IMR-90 (cell line): ENCODE results near the gene DNAH8. TPM values are rescaled to one million over a fixed set of nuclear protein-coding genes. Genes with fewer than 3 reads are reported as not detected.

ENCODE experiments used
- ATAC-seq: fragments of 200-7000 bp; cut with Tn5 transposase; 2 replicates; pipeline ENCODE4 v1.9.1; 2020; ENCODE audit warnings: low read depth, mild to moderate bottlenecking, moderate library complexity
- BruUV-seq: library from RNA; stranded (reverse); fragments of 400-500 nt; replicated peaks from 2 replicates; lab custom pipeline; 2021; lab: Mats Ljungman, UMichigan
- CTCF ChIA-PET: fragments of 300-600 bp; formaldehyde crosslinking; extraction: SDS; loops from one replicate; lab custom pipeline; 2021; ENCODE audit warnings: antibody characterized with exemption; lab: Yijun Ruan, JAX
- POLR2A ChIA-PET: fragments of 300-600 bp; sonication (Branson Sonifier 250); formaldehyde crosslinking; loops from one replicate; lab custom pipeline; 2022; ENCODE audit warnings: antibody characterized with exemption; ENCODE audit not compliant: unreplicated experiment; lab: Charles Lee
- DNase-seq: peaks from one replicate; pipeline ENCODE4 v3.0.0; 2013
- H2AFZ ChIP-seq: replicated peaks from 2 replicates; pipeline ENCODE3; 2013; ENCODE audit warnings: low read length, mild to moderate bottlenecking; ENCODE audit not compliant: poor library complexity
- H2AK5ac ChIP-seq: 2 replicates; pipeline ENCODE4 v1.6.1; 2013; ENCODE audit warnings: low read depth, low read length, inconsistent platforms
- H2AK9ac ChIP-seq: replicated peaks from 2 replicates; pipeline ENCODE3; 2013; ENCODE audit warnings: mild to moderate bottlenecking, low read depth, low read length, moderate library complexity; ENCODE audit not compliant: poor library complexity
- H2BK120ac ChIP-seq: 2 replicates; pipeline ENCODE4 v1.6.1; 2013; ENCODE audit warnings: low read depth, low read length, inconsistent platforms
- H2BK15ac ChIP-seq: 3 replicates; pipeline ENCODE4 v1.6.1; 2013; ENCODE audit warnings: low read depth, low read length, inconsistent platforms
- H2BK20ac ChIP-seq: 2 replicates; pipeline ENCODE4 v1.6.1; 2013; ENCODE audit warnings: low read depth, mild to moderate bottlenecking, inconsistent platforms, low read length, moderate library complexity
- H2BK5ac ChIP-seq: 2 replicates; pipeline ENCODE4 v1.6.1; 2013; ENCODE audit warnings: mild to moderate bottlenecking, low read depth, low read length, inconsistent platforms; ENCODE audit not compliant: poor library complexity, severe bottlenecking
- H3K14ac ChIP-seq: replicated peaks from 2 replicates; pipeline ENCODE4 v1.6.1; 2013; ENCODE audit warnings: low read depth, low read length, inconsistent platforms
- H3K18ac ChIP-seq: 2 replicates; pipeline ENCODE4 v1.6.1; 2013; ENCODE audit warnings: low read depth, low read length, control low read depth
- H3K23ac ChIP-seq: 2 replicates; pipeline ENCODE4 v1.6.1; 2013; ENCODE audit warnings: low read depth, low read length, inconsistent platforms
- H3K27ac ChIP-seq: 2 replicates; pipeline ENCODE4 v1.5.1; 2013; ENCODE audit warnings: mild to moderate bottlenecking, control low read depth, low read length; ENCODE audit not compliant: insufficient read depth
- H3K27me3 ChIP-seq: 2 replicates; pipeline ENCODE4 v1.6.1; 2013; ENCODE audit warnings: low read length; ENCODE audit not compliant: control insufficient read depth, insufficient read depth
- H3K36me3 ChIP-seq: 2 replicates; pipeline ENCODE4 v1.6.1; 2013; ENCODE audit warnings: low read length, mixed read lengths; ENCODE audit not compliant: control insufficient read depth, insufficient read depth
- H3K4ac ChIP-seq: 2 replicates; pipeline ENCODE4 v1.6.1; 2013; ENCODE audit warnings: low read depth, low read length, inconsistent platforms
- H3K4me1 ChIP-seq: 2 replicates; pipeline ENCODE4 v1.6.1; 2013; ENCODE audit warnings: low read length, mixed read lengths; ENCODE audit not compliant: control insufficient read depth, insufficient read depth
- H3K4me2 ChIP-seq: 2 replicates; pipeline ENCODE4 v1.6.1; 2013; ENCODE audit warnings: low read depth, mild to moderate bottlenecking, control low read depth, low read length, moderate library complexity
- H3K4me3 ChIP-seq: 2 replicates; pipeline ENCODE4 v1.5.1; 2013; ENCODE audit warnings: low read depth, mild to moderate bottlenecking, control low read depth, low read length, moderate library complexity; ENCODE audit not compliant: insufficient read depth
- H3K56ac ChIP-seq: 2 replicates; pipeline ENCODE4 v1.6.1; 2013; ENCODE audit warnings: low read length, inconsistent platforms; ENCODE audit not compliant: insufficient read depth; ENCODE audit errors: extremely low read depth
- H3K79me1 ChIP-seq, 2 experiments: 2 replicates each; pipeline ENCODE4 v1.6.1; 2013; ENCODE audit warnings: low read length in 2 of 2, inconsistent platforms in 1 of 2, low read depth in 1 of 2
- H3K9ac ChIP-seq: 2 replicates; pipeline ENCODE4 v1.6.1; 2013; ENCODE audit warnings: low read depth, low read length, control low read depth
- H3K9me1 ChIP-seq: 2 replicates; pipeline ENCODE4 v1.6.1; 2013; ENCODE audit warnings: low read length, inconsistent platforms; ENCODE audit not compliant: insufficient read depth
- H3K9me3 ChIP-seq: 2 replicates; pipeline ENCODE4 v1.6.1; 2013; ENCODE audit warnings: low read length; ENCODE audit not compliant: control insufficient read depth, insufficient read depth
- H4K20me1 ChIP-seq: 2 replicates; pipeline ENCODE4 v1.6.1; 2013; ENCODE audit warnings: low read length, inconsistent platforms; ENCODE audit not compliant: insufficient read depth
- H4K5ac ChIP-seq: 2 replicates; pipeline ENCODE4 v1.6.1; 2013; ENCODE audit warnings: mild to moderate bottlenecking, low read depth, low read length, control low read depth
- H4K8ac ChIP-seq, 2 experiments: 2 replicates each; pipeline ENCODE4 v1.6.1; 2013; ENCODE audit warnings: low read depth in 2 of 2, low read length in 2 of 2, control low read depth in 1 of 2, inconsistent platforms in 1 of 2
- H4K91ac ChIP-seq: 2 replicates; pipeline ENCODE4 v1.6.1; 2013; ENCODE audit warnings: low read depth, low read length, inconsistent platforms; ENCODE audit not compliant: insufficient read depth
- BHLHE40 ChIP-seq: fragments of 150-350 bp; IDR thresholded peaks from 2 replicates; pipeline ENCODE4 v1.6.1; 2016; ENCODE audit warnings: mild to moderate bottlenecking, low read depth, low read length
- CHD1 ChIP-seq: IDR thresholded peaks from 2 replicates; pipeline ENCODE4 v1.6.1; 2012; ENCODE audit warnings: low read depth, low read length, improper control_type of control experiment
- FOS ChIP-seq: fragments of 150-350 bp; IDR thresholded peaks from 2 replicates; pipeline ENCODE4 v1.6.1; 2016; ENCODE audit warnings: low read depth, low read length
- MAFK ChIP-seq: IDR thresholded peaks from 2 replicates; pipeline ENCODE4 v1.6.1; 2012; ENCODE audit warnings: low read depth, low read length, improper control_type of control experiment
- MAZ ChIP-seq: IDR thresholded peaks from 2 replicates; pipeline ENCODE4 v1.6.1; 2012; ENCODE audit warnings: low read depth, mild to moderate bottlenecking, low read length, improper control_type of control experiment, moderate library complexity, borderline replicate concordance
- MXI1 ChIP-seq: IDR thresholded peaks from 2 replicates; pipeline ENCODE4 v1.6.1; 2012; ENCODE audit warnings: low read depth, mild to moderate bottlenecking, low read length, moderate library complexity, borderline replicate concordance
- NFE2L2 ChIP-seq: fragments of 150-350 bp; IDR thresholded peaks from 2 replicates; pipeline ENCODE4 v1.6.1; 2016; ENCODE audit warnings: low read depth, mild to moderate bottlenecking, low read length
- POLR2A ChIP-seq: IDR thresholded peaks from 2 replicates; pipeline ENCODE4 v1.6.1; 2012; ENCODE audit warnings: mild to moderate bottlenecking, low read depth, low read length
- RCOR1 ChIP-seq: IDR thresholded peaks from 2 replicates; pipeline ENCODE4 v1.6.1; 2012; ENCODE audit warnings: mild to moderate bottlenecking, low read length, improper control_type of control experiment; ENCODE audit not compliant: insufficient replicate concordance
- RFX5 ChIP-seq: IDR thresholded peaks from 2 replicates; pipeline ENCODE4 v1.8.0; 2012; ENCODE audit warnings: low read depth, mild to moderate bottlenecking, low read length, moderate library complexity
- WGBS, 2 experiments: methylation state at CpG; one replicate each; pipeline versions ENCODE4 v1.1.5 to v1.1.7; 2013; ENCODE audit warnings: missing lambda C conversion rate in 2 of 2; ENCODE audit not compliant: insufficient read length in 1 of 2; ENCODE audit errors: extremely low coverage in 2 of 2; 5-methylcytosine and 5-hydroxymethylcytosine counted together
- dilution Hi-C: fragments of 300-500 bp; cut with HindIII; formaldehyde crosslinking; loops from one replicate; pipeline ENCODE4 v1.14.3; 2018; ENCODE audit warnings: low sequenced_read_pairs; ENCODE audit not compliant: unreplicated experiment
- in situ Hi-C: fragments of 300-500 bp; cut with MboI; formaldehyde crosslinking; loops from 3 replicates; pipeline ENCODE4 v1.14.3; 2019; ENCODE audit warnings: low sequenced_read_pairs, inconsistent platforms, mixed read lengths
- intact Hi-C: fragments of 100-400 bp; cut with micrococcal nuclease; formaldehyde crosslinking; loops from 2 replicates; pipeline ENCODE4 v1.10.0; 2022
- polyA plus RNA-seq, 3 experiments: library from polyadenylated mRNA; depleted of rRNA; stranded (reverse); fragments of >200 nt; gene quantifications; 2 replicates each; pipeline ENCODE4 v1.2.3, GENCODE V29; 2012; ENCODE audit warnings: low replicate concordance in 1 of 3
- total RNA-seq: library from RNA; depleted of rRNA; stranded (reverse); fragments of >200 nt; gene quantifications from 2 replicates; pipeline ENCODE4 v1.2.3, GENCODE V29; 2012
- TF ChIP-seq, protein P1 (sequence below): fragments of 150-350 bp; IDR thresholded peaks from 2 replicates; pipeline ENCODE4 v1.6.1; 2016; ENCODE audit warnings: low read depth, mild to moderate bottlenecking, low read length, moderate library complexity, borderline replicate concordance
- TF ChIP-seq, protein P2 (sequence below): conservative IDR thresholded peaks from 2 replicates; pipeline ENCODE4 v1.5.1; 2012; ENCODE audit warnings: mild to moderate bottlenecking, low read depth, low read length, improper control_type of control experiment

The DNAH8 gene
- total and polyA plus RNA-seq, 2 of the 4 experiments (the other 2 are of a cell fraction) = not detected

DNA sequence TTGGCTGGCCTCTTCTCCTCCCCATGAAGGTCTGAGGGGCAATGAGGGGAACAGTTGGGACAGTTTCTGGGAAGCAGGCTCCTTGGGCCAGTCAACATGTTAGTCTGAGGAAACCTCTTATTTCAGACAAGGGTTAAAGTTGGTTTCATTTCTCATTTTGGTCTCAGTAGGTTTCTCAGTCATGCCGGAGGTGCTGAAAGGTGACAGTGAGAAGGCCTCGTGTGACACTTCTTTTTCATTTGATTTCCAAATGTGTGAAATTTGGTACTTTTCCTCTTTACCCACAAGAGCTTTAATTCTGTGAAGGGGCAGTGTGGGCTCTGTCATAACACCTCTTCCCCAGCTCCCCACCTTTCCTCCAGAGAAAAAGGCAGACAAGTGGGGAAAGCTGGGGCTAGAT is 326.0 kb downstream of the DNAH8 start:
- Histone ChIP-seq H2BK5ac (no peak overlapping the region), H3K27ac (no peak overlapping the region), H2BK15ac (no peak overlapping the region), H3K56ac (no peak overlapping the region), H2BK20ac (no peak overlapping the region), H3K9me1 (no peaks in the 10 kb centered on the region), H2AK9ac (no peak overlapping the region), H3K79me1 (no peaks in the 10 kb centered on the region), H4K20me1 (no peaks in the 10 kb centered on the region), H3K4me3 (no peak overlapping the region), H3K14ac (no peak overlapping the region), H3K4me2 (no peak overlapping the region), H3K36me3 (no peaks in the 10 kb centered on the region), H3K4ac (no peak overlapping the region), H3K23ac (no peak overlapping the region), H3K27me3 (peaks cover 6% of the 10 kb centered on the region), H4K5ac (no peak overlapping the region), H4K8ac (no peak overlapping the region), H4K91ac (no peak overlapping the region), H3K4me1 (no peaks in the 10 kb centered on the region), H3K9me3 (no peaks in the 10 kb centered on the region), H2AK5ac (no peak overlapping the region), H2AFZ (no peak overlapping the region), H3K18ac (no peak overlapping the region), H2BK120ac (no peak overlapping the region), H3K9ac (no peak overlapping the region)
- ATAC-seq = no peak
- ChIA-PET POLR2A (no interaction called here), CTCF (no interaction called here)
- no TSS peak for BruUV-seq
- no CpG with 5 or more reads among the region's 2 CpGs for WGBS, 2 experiments
- dilution Hi-C loops = no loop called here
- in situ Hi-C loops = no loop called here
- no peak for DNase-seq
- TF ChIP-seq, protein P1, sequence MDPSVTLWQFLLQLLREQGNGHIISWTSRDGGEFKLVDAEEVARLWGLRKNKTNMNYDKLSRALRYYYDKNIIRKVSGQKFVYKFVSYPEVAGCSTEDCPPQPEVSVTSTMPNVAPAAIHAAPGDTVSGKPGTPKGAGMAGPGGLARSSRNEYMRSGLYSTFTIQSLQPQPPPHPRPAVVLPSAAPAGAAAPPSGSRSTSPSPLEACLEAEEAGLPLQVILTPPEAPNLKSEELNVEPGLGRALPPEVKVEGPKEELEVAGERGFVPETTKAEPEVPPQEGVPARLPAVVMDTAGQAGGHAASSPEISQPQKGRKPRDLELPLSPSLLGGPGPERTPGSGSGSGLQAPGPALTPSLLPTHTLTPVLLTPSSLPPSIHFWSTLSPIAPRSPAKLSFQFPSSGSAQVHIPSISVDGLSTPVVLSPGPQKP = no peak
- TF ChIP-seq MXI1 = no peak
- TF ChIP-seq CHD1 = no peak
- no peak for TF ChIP-seq RFX5
- TF ChIP-seq RCOR1 = no peak
- TF ChIP-seq, protein P2, sequence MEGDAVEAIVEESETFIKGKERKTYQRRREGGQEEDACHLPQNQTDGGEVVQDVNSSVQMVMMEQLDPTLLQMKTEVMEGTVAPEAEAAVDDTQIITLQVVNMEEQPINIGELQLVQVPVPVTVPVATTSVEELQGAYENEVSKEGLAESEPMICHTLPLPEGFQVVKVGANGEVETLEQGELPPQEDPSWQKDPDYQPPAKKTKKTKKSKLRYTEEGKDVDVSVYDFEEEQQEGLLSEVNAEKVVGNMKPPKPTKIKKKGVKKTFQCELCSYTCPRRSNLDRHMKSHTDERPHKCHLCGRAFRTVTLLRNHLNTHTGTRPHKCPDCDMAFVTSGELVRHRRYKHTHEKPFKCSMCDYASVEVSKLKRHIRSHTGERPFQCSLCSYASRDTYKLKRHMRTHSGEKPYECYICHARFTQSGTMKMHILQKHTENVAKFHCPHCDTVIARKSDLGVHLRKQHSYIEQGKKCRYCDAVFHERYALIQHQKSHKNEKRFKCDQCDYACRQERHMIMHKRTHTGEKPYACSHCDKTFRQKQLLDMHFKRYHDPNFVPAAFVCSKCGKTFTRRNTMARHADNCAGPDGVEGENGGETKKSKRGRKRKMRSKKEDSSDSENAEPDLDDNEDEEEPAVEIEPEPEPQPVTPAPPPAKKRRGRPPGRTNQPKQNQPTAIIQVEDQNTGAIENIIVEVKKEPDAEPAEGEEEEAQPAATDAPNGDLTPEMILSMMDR = no peak
- TF ChIP-seq MAZ = no peak
- TF ChIP-seq POLR2A = no peak
- no peak for TF ChIP-seq NFE2L2
- TF ChIP-seq FOS = no peak
- TF ChIP-seq BHLHE40 = no peak
- TF ChIP-seq MAFK = no peak
- intact Hi-C loops = no loop called here
